Measurements from ENCODE around the gene TMEM184B.
A peak's percentile ranks its signal among the peaks of the same experiment; 100 is the strongest.

The TMEM184B gene

DNA sequence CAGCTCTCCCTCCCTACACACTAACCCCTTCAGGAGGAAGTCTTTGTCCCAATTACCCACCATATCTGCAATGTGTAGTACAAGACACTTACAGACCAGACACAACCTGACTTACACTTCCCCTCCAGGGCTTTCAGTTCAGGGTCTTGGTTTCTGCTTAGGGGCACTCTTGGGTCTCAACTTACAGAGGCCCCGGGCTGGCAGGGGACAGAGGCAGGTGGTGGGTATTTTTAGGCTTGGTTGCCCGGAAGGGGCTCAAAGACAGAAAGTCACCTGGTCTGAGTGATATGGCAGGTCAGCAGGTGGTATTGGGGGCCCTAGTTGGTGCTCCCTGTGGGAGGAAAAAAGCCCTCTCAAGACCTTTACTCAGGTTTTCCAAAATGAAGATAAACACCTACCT lies 3.4 kb upstream of the TMEM184B start:
- DNase-seq (ENCODE audit: low spot score): no peak

DNA sequence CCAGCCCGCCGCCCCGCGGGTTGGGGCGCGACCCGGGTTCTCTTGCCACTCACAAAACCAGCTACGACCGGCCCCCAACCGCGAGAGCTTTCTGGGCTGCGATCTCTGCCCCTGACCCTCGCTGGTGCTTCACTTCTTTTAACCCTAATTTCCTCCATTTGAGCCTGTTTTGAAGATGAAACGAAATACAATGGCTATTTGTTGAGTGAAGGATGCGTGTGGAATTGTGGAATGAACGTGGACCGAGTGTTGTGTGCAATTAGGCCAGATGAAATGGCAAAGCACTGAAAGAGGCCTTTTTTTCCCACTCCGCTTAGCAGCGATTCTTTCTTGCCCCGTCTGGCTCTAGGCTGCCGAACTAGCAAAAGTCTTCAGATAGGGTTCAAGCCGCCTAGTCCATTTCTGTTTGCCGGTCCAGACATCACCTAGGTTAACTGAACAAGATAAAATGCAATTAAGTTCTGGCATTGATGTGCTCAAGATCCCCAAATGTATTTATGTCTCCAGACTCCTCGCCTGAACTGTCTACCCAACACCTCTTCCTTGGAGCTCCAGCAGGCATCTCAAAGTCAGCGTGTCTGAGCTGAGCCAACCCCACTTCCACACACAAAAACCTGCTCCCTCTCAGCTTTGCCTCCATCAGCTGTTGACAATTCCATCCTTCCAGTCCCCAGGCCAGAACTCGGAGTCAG lies 471 bp upstream of the TMEM184B start:
- no peak for DNase-seq (ENCODE audit: low spot score)

DNA sequence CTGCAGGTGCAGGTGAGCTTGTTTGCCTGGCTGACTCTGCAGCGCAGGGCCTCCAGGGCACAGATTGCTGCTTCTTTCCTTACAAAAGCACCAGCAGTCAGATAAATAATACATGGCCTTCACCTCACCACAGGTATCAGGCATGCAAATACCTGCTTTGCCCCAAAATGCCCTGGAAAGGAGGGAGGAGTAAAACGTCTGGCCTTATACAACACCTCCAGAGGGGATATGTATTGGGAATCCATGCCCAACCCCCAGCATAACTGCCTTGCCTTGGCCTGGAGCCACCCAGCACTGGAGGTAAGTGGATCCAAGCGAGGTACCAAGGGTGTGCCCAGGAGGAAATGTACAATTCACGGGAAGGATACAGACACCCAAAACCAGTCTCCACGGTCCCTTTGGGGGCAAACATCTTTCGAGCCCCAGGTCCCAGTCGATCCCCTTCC lies 860 bp downstream of the TMEM184B start:
- DNase-seq (ENCODE audit: low spot score): no peak

DNA sequence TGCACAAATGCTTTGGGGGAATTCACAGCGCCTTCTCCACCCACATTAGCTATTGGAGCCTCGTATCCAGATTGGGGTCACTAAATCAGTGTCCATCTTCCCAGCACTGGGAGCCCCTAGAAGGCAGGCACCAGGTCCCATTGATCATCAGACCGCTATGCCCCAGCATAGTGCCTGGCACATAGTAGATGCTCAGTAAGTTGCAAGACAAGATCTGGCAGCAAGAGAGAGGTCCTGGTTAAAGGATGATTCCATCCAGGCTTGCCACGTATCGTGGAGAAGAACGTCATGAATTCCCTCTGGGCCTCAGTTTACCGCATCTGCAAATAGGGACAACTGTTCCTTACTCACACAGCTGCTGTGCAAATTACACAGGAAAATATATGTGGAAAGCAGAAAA lies 1.7 kb downstream of the TMEM184B start:
- no peak for DNase-seq (ENCODE audit: low spot score)

DNA sequence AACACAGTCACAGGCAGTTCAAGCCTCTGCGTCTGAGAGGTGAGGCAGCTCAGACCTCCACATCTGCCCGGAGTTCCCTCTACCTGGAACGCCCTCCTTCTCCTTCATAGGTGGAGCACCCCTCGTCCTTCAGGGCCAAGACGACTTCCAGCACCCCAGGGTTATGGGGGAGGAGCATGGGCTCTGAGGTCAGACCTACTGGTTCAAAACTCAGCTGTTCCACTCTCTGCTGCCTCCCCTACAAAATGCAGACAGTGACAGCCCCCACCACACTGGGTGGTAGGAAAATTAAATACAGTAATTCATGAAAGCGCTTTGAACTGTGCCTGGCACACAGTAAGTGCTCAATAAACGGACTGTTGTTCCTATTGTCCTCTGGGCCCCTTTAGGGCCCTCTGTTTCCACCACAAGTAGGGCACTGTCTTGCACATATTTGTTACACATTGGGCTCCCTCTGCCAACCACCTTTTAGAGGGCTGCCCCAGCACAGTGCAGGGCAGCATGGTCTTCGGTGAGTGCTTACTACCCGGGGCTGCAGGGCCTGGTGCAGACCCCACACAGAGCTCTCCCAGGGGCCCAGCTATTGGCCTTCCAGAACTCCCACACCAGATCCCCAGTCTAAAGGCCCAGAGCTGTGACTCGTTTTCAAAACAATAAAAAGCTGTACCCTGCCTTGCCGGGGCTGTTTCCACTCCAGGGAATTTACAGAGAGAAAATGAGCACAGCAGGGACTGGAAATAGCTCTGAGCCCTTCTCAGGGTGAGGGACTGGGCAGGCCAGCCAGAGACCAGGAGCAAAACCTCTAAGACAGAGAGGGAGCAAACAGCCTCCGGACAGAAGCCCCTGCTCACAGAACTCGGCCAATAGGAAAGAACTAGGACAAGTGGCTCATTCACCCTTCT lies 2.5 kb downstream of the TMEM184B start:
- no peak for DNase-seq (ENCODE audit: low spot score)

DNA sequence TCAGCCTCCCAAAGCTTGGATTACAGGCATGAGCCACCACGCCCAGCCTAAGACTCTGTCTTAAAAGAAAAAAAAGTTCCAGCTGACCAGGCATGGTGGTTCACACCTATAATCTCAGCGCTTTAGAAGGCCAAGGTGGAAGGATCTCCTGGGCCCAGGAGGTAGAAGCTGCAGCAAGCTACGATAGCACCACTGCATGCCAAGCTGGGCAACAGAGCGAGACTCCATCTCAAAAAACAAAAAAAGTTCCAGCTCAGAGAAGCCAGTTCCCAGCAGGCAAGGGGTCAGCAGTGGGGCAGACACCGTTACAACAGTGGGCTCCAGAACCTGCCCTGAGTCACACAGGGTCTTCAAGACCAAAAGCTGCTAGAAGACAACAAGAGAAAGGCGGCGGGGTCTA lies 3.3 kb downstream of the TMEM184B start:
- no peak for DNase-seq (ENCODE audit: low spot score)

DNA sequence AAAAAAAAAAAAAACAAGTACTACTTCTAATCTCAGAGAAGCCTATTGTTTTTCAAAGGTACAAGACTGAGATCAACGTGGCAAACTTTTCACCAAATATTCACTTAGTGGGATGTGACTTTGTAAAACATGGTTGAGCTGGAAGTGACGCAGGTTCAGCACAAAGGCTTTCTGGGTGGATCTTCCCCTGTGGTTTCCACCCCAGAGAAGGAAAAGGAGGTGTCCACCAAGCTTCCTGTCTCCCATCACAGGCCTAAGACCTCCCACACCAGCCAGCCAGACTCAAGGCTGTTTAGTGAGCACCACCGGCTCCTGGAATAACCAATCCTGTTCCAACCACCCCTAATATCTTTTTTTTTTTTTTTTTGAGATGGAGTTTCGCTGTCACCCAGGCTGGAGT lies 5.7 kb downstream of the TMEM184B start:
- no peak for DNase-seq (ENCODE audit: low spot score)

DNA sequence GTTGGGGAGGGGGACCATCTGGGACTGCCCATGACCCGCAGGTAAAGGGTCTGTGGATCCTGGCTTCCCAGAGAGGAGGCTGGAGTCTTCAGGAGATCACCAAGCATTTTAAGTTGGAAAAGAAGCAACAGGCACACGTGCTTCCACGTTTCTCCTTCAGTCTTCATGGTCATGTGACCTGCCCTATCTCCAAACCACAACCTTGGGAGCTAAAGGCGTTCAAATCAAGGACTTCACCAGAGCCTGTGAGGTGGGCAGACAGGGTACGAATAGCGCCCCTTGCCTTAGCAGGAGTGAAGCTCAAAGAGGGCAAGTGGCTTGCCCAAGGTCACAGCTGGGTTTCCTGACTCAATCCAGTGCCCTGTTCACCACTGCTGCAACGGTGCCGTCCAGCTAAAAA lies 6.7 kb downstream of the TMEM184B start:
- no peak for DNase-seq (ENCODE audit: low spot score)

DNA sequence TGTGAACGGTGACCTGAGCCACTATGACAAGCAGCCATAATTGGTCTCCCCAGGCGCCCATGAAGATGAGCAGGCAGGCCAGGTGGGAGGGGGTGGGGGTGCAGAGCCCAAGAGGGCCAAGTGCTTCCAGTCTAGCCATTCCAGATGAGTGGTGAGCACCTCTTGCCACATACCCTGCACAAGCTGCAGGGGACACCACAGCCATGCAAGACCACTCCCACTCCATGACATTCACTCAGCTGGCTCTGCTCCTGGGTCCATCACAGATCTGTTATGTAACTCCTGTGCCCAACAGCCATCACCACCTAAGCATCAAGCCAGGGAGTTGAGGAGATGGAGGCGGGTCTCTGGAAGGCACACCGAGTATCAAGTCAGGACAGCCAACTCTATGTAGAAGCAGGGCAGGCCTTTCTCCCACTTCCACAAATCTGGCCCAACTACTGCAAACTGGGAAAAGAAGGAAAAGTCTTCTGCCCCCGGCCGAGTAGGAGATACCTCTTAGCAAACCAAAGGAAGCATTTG lies 8.4 kb downstream of the TMEM184B start:
- DNase-seq (ENCODE audit: low spot score): no peak

DNA sequence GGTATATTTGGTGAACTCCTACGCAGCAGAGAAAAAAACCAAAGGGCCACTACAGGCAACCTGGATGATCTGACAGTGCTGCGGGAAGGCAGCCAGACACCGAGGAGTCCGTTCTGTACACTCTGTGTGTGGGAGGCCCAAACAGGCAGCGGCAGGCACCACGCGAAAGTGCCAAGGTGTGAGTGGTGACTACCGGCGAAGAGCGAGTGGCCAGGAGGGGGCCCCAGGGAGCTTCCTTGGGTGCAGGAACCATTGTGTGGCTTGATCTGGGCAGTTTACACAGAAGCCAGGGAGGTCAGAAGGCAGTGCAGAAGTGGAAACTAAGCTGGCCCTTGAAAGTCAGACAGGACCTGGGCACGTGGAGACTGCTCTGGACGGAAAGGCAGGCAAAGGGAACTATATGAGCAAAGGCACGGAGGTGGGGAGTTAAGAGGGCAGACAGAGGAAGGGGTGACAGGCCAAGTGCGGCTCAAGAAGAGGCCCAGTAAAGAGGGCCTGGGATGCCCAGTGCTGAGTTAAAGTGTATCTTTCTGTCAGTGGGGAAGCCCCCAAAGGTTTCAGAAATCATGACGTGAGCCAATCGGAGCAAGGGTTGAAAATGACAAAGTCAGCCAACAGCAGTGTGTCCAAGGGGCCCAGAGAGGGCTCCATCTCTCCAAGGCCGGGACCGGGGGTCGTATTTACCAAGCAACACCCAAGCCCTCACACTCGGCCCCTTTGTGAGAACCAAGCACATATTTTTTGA lies 10.6 kb downstream of the TMEM184B start:
- no peak for DNase-seq (ENCODE audit: low spot score)

DNA sequence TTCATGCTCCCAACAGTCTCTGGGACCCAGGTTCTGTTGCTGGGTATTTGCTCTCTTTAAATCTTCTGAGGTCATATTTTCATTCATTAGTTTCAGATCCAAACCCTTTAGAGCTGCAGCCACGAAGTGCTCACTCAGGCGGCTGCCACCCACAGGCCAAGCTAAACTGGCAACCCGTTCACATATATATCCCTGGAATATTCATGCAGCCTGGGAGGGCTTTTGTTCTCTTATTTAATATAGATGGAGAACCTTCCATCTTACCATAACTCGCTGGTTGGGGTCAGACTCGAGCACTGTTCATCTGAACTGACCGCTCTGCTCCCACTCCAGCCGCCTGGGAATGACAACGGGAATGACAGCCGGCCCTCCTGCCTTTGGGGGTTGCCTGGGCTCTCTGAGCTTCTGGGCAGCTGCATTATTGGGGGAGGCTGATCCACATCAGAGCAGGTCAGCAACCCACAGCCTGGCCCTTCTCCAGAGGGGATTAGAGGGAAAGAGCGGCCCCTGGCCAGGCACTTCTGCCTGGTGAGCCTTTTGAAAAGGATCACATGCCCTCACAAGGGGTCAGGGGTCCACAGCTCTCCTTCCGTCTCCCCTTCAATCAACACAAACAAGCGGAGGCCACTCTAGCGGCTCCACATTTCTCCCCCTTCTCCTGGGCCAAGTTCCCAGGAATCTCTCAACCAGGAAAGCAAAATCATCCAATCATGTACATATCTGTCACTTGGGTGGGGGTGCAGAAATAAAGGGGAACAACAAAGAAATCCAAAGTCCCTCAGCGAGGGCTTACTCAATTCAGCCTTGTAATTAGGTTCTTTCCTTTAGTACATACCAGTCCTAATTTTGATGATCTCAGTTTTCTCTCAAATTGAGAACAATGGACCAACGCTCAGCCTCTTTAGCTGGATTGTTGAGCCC lies 11.8 kb downstream of the TMEM184B start:
- peak; percentile 68 for DNase-seq (ENCODE audit: low spot score)

DNA sequence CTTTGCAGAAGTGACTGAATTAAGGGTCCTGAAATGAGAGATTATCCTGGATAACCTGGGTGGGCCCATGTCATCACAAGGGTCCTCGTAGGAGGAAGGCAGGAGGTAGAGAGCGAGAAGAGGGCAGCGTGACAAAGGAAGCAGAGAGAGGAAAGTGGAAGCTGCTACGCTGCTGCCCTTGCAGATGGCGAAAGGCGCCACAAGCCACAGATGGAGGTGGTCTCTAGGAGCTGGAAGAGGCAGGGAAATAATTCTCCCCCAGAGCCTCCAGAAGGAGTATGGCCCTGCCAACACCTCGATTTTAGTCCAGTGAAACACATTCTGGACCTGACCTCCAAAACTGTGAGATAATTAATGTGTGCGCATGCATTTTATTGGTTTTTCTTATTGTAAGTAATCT lies 13.4 kb downstream of the TMEM184B start:
- DNase-seq (ENCODE audit: low spot score): no peak

DNA sequence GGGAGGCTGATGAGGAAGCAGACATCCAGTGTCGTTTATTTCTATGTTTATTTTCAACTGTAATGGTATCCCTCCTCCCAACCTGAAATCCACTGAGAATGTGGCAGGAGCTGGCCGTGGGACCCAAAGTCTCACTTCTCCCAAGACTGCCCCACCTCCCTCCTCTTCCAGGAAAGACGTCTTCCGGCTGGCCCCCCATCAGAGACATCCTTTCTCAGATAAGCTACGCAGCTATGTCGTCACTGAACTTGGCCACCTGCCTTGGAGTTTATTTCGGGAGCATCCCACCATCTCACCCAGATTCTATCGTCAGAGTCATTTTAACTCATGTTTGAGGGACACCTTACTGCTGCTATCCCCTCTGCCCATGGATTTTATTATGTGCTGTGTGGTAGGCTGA lies 13.9 kb downstream of the TMEM184B start:
- DNase-seq (ENCODE audit: low spot score): no peak

DNA sequence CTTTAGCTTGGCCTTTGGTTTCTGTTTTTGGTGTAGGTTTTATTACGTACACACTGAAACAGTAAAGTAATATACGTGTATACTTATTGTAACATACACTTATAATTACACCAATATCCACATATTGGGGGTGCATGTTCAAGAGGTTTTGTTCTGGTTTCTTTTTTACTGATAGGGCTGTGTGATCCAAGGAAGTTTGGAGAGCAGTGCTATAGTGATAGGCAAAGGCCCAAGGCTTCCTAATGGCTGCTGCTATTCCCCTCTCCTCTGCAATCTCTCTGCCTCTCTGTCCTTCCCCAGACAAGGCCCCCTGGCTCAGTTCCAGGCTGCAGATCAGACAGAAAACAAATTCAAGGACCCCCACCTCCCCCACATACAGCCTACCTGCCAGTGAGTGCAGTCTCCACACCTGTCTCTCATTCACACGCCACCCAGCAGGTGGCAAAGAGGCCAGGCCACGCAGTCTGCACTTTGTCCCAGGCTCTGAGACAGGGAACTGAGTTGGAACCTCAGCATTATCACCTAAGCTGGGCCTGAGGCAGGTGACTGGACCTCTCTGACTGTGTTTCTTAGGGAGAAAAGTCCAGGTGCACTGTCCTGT lies 15.1 kb downstream of the TMEM184B start:
- no peak for DNase-seq (ENCODE audit: low spot score)

DNA sequence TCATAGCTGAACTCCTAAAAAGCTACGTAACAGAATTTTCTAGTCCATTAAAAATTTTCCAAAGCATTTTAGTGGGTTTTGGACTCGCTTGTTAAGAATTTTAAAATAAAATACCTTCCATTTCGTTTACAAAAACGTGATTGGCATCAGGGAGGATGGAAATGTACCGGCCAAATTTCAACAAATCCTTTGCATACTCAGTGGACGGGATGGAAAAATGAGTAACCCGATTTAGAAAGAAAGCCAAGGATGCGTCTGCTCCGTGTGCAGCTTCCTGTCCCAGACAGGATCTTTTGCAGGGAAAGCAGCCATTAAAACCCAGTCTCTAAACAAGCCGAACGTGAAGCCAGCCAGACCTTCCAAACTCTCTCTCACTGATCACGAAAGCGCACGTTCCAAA lies 15.6 kb downstream of the TMEM184B start:
- DNase-seq (ENCODE audit: low spot score): no peak

DNA sequence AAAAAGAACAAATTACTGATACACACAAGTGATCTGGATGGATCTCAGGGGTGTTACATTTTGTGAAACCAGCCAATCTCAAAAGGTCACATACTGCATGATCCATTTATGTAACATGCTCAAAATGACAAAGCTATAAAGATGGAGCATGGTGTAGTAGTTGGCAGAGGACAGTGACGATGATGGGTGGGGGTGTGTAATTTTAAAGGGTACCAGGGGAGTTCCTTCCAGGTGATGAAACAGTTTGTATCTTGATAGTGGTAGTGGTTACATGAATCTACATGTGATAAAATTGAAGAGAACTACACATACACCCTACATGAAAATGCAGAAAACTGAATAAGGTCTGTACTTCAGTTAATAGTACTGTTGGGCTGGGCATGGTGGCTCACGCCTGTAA lies 17.1 kb downstream of the TMEM184B start:
- no peak for DNase-seq (ENCODE audit: low spot score)

DNA sequence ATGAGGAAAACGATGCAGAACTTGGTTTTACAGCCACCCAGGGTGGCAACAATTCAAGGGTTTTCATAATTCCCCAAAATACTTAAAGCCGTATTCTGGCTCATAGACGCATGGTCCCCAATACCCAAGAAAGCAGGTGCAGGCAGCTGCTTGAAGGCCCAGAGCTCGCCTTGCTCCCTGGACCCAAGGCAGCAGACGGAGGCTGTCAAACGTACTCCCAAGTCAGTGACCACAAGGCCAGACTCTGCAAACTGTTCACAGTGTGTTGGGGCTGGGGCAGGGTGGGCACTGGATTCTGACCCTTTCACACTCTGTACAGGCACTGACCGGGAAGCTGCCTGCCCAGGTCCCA lies 21.5 kb downstream of the TMEM184B start:
- no peak for DNase-seq (ENCODE audit: low spot score)

DNA sequence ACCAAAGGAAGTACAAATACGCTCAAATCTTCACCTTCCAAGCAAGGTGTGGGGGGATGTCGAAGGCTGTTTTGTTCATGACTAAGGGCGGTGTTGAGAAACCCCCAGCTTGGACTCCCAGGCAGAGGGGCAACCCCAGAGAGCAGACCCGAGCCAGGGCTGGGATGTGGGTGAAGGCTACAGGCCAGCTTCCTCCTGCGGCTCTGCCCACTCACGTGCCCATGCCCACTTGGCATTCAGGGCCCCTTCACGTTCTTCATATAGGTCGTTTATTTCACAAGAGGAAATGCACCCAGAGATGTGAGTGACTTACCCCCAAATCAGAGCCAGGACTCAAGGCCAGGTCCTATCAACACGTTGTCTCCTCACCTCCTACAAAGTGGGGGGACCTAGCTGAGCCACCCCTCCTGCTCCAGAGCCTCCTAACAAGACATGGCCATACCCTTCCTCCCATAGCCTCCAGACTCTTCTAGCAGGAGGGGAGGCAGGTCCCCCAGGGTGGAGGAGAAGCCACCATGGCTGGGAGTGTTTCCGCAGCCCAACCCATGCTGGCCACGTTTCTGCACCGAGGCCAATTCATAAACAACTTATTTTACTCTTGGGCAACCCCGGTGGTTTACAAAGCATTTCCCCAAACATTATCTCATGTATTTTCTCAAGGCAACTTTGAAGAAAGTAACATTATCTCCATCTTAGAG lies 22.0 kb downstream of the TMEM184B start:
- DNase-seq (ENCODE audit: low spot score): no peak

DNA sequence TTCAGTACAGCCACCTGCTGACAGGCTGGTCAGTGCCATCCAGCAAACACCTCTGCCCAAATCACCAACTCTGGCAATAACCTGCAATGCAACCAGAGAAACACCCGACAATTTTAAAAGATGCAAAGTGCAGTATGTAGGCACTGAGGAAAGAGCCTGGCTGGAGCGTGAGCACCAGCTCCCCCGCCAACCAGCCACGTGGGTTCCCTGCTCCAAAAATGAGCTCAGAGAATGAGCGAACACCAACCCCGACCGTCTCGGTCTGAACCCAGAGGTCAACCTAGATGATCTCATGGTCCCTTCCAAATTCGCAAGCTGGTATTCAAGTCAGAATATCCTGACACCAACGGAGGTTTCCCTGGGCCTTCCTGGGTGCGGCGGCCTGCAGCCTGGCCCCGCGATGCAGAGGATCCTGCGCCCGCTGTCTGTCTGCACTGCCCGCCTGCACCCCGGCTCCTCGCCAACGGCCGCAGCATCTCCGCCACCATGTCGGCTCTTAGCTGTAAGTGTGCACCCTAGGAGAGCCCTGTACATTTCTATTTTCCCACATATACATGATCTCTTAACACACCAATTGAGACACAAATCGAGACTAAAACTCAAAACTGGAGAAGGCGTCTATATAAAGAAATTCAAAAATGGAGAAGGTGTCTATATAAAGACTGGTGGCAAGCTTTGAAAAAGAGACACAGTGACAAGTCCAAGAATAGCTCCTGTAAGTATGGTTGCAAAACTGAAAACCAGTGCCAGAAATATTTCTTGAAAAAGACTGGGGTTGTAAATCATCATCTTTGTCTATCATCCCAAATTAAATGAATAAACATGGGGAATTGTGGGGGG lies 22.8 kb downstream of the TMEM184B start:
- DNase-seq (ENCODE audit: low spot score): no peak

DNA sequence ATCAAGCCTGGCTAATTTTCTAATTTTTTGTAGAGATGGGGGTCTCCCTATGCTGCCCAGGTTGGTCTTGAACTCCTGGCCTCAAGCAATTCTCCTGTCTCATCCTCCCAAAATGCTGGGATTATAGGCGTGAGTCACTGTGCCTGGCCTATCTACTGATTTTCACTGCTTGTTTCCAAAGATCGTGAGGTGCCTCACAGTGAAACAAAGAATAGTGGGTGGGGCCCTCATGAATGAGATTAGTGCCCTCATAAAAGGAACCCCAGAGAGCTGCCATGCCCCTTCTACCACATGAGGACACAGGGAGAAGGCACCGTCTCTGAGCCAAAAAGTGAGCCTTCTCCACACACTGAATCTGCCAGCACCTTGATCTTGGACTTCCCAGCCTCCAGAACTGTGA lies 23.5 kb downstream of the TMEM184B start:
- no peak for DNase-seq (ENCODE audit: low spot score)
